OCI-LY3 (cell line): ENCODE data around the gene KLLN.
"Not testable (repeated sequence)": the region's sequence is repeated elsewhere in the genome, so short reads cannot be mapped to it uniquely, and the experiment has no call there.

Experiments
- H2AFZ ChIP-seq: fragments of 200-600, 300-600 bp; shearing (Covaris generic); 2 replicates; pipeline ENCODE4 v1.6.0; 2014; ENCODE audit warnings: antibody characterized with exemption, low read depth, low read length
- H3K27ac ChIP-seq: fragments of 200-600, 300-600 bp; sonication (generic); 2 replicates; pipeline ENCODE4 v1.5.1; 2014; ENCODE audit warnings: mild to moderate bottlenecking, low read length, moderate library complexity, mixed read lengths
- H3K27me3 ChIP-seq: fragments of 200-600, 300-600 bp; sonication (generic); 2 replicates; pipeline ENCODE4 v1.6.1; 2014; ENCODE audit warnings: low read depth, low read length, mixed read lengths
- H3K36me3 ChIP-seq: fragments of 200-600, 300-600 bp; sonication (generic); replicated peaks from 2 replicates; pipeline ENCODE3; 2014; ENCODE audit warnings: low read depth, low read length, mixed read lengths
- H3K4me1 ChIP-seq: fragments of 300-600, 200-600 bp; sonication (generic); 2 replicates; pipeline ENCODE4 v1.6.1; 2014; ENCODE audit warnings: low read length, mixed read lengths
- H3K4me2 ChIP-seq: fragments of 200-600, 300-600 bp; sonication (generic); 2 replicates; pipeline ENCODE4 v1.6.1; 2014; ENCODE audit warnings: low read length, mixed read lengths
- H3K4me3 ChIP-seq: fragments of 300-600, 200-600 bp; sonication (generic); 2 replicates; pipeline ENCODE4 v1.5.1; 2014; ENCODE audit warnings: antibody characterized with exemption, mild to moderate bottlenecking, low read length, moderate library complexity
- H3K79me2 ChIP-seq: fragments of 300-600, 200-600 bp; shearing (Covaris generic); 2 replicates; pipeline ENCODE4 v1.6.1; 2014; ENCODE audit warnings: mild to moderate bottlenecking, low read length, mixed read lengths
- H3K9ac ChIP-seq: fragments of 300-600, 200-600 bp; shearing (Covaris generic); 2 replicates; pipeline ENCODE4 v1.6.0; 2014; ENCODE audit warnings: mild to moderate bottlenecking, low read length, moderate library complexity
- H3K9me3 ChIP-seq: fragments of 200-600, 300-600 bp; shearing (Covaris generic); 2 replicates; pipeline ENCODE4 v1.6.1; 2014; ENCODE audit warnings: low read length, mixed read lengths; ENCODE audit not compliant: insufficient read depth
- H4K20me1 ChIP-seq: fragments of 200-600, 300-600 bp; sonication (generic); 2 replicates; pipeline ENCODE4 v1.6.1; 2016; ENCODE audit warnings: low read length, mixed read lengths; ENCODE audit not compliant: insufficient read depth
- EZH2phosphoT487 ChIP-seq: fragments of 200-600 bp; shearing (Covaris generic); IDR thresholded peaks from 2 replicates; pipeline ENCODE4 v1.6.1; 2018; ENCODE audit warnings: antibody characterized with exemption, mixed run types, low read depth
- TF ChIP-seq, protein P1 (sequence below): fragments of 200-600, 300-600 bp; sonication (generic); IDR thresholded peaks from 2 replicates; pipeline ENCODE4 v1.5.1; 2014; ENCODE audit warnings: antibody characterized with exemption, low read length, low read depth

Gene KLLN

DNA sequence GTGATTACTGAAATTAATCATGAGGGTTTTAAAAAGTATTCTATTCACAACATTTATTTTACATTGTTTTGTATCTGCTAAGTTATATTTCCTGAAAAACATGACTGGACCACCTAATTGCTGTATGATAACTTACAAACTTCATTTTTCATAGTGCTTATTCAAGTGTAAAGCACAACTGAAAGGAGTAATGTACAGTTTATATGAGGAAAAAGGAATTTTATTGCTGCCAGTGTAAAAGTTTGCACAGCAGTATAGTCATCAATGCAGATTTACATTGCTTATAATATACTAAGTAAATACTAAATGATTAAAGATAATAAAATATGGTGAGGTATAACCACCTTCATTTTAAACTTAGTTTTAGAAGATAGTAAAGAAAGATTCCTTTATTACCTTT, 4.1 kb upstream of the KLLN start:
- Histone ChIP-seq H3K36me3 (peaks cover 16% of the 10 kb centered on the region), H3K9me3 (no peaks in the 10 kb centered on the region), H3K27ac (no peak overlapping the region), H2AFZ (no peak overlapping the region), H3K4me3 (peak overlapping the region; percentile 96), H3K27me3 (no peaks in the 10 kb centered on the region), H4K20me1 (peaks cover 67% of the 10 kb centered on the region), H3K4me1 (peaks cover 21% of the 10 kb centered on the region), H3K4me2 (peak overlapping the region; percentile 85), H3K79me2 (peaks cover 96% of the 10 kb centered on the region), H3K9ac (peak overlapping the region; percentile 91; the same call in 1 of the 2 replicates)
- TF ChIP-seq EZH2phosphoT487, result no peak
- TF ChIP-seq, protein P1, sequence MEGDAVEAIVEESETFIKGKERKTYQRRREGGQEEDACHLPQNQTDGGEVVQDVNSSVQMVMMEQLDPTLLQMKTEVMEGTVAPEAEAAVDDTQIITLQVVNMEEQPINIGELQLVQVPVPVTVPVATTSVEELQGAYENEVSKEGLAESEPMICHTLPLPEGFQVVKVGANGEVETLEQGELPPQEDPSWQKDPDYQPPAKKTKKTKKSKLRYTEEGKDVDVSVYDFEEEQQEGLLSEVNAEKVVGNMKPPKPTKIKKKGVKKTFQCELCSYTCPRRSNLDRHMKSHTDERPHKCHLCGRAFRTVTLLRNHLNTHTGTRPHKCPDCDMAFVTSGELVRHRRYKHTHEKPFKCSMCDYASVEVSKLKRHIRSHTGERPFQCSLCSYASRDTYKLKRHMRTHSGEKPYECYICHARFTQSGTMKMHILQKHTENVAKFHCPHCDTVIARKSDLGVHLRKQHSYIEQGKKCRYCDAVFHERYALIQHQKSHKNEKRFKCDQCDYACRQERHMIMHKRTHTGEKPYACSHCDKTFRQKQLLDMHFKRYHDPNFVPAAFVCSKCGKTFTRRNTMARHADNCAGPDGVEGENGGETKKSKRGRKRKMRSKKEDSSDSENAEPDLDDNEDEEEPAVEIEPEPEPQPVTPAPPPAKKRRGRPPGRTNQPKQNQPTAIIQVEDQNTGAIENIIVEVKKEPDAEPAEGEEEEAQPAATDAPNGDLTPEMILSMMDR, result no peak

DNA sequence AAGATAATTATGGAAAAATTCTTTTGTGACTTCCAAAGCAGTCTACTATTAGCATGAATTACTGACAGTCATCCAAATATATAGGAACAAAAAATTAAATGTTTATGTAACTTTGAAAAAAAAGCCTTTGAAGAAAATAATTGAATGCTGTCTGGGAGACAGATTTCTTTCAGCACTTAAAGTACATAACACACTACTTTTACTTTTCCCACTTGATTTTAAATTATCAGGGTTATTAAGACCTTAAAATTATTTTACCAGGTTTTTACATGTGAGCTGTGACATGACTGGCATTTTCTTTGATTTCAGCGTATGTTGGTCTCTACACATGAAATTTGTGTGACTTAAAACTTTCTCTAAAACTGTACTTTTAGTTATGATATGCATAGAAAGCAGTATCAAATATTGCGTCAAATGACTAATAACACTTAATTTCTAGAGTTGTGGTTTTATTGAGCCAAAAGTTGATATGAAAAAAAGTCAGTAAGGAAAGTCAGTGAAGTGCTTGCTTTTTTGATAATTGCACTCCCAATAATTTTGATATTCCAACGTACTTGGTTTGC, 3.2 kb upstream of the KLLN start:
- Histone ChIP-seq H3K27ac (no peak overlapping the region), H3K27me3 (no peaks in the 10 kb centered on the region), H3K4me1 (peaks cover 21% of the 10 kb centered on the region), H4K20me1 (peaks cover 62% of the 10 kb centered on the region), H3K9me3 (no peaks in the 10 kb centered on the region), H3K79me2 (peaks cover 86% of the 10 kb centered on the region), H3K4me2 (peak overlapping the region; percentile 85), H3K4me3 (peak overlapping the region; percentile 96), H2AFZ (no peak overlapping the region), H3K36me3 (peaks cover 16% of the 10 kb centered on the region), H3K9ac (peak overlapping the region; percentile 91)
- no peak for TF ChIP-seq EZH2phosphoT487
- TF ChIP-seq, protein P1, result no peak

DNA sequence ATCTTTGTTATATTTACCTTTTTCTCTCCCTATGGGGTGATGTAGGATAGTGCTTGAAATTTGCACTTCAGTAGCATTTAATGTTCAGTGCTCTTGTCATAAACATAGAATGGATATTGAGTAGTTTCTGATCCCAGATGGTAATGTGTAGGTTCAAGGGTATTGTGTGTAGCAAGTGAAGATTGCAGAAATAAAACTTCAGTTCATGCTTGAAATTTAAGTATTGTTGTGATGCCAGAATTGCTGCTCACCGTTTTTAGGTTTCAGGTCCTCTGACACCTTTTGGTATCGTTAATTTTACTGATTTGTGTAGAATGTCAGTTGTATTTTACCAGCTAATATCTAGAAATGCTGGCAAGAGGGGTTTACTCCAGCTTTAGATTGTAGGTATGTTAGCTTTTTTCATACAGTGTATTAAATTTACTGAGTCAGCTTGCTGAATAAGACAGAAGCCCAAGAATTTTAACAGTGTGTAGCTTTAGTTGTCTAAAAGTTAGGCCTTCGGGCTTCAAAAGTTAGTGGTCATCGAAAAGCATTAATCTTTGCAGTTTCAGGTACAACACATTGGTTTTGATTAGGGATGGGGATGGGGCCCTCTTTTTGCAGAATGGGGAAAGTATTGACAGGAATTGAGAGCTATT, 2.0 kb upstream of the KLLN start:
- TF ChIP-seq EZH2phosphoT487, result no peak

DNA sequence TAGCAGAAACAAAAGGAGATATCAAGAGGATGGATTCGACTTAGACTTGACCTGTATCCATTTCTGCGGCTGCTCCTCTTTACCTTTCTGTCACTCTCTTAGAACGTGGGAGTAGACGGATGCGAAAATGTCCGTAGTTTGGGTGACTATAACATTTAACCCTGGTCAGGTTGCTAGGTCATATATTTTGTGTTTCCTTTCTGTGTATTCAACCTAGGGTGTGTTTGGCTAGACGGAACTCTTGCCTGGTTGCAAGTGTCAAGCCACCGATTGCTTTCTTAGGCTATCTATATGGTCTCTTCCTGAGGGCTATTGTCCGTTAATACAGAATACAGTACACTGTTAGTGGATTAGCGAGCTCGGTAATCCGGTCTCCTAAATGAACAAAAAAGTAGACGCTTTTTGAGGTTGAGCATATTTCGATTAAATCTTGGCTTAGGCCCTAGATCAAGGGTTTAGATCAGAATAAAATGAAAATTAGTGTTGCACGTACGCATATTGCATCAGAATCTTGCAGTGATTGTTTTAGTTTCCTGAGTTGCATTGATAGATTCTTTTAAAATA, 1.2 kb upstream of the KLLN start:
- TF ChIP-seq, protein P1, result no peak
- no peak for TF ChIP-seq EZH2phosphoT487
- Histone ChIP-seq H3K4me1 (peaks cover 34% of the 10 kb centered on the region), H3K4me2 (peak overlapping the region; percentile 85), H2AFZ (no peak overlapping the region), H3K27me3 (no peaks in the 10 kb centered on the region), H3K36me3 (peaks cover 14% of the 10 kb centered on the region), H3K9ac (peak overlapping the region; percentile 91), H3K9me3 (no peaks in the 10 kb centered on the region), H3K4me3 (peak overlapping the region; percentile 96), H3K27ac (peak overlapping the region; percentile 86), H3K79me2 (peaks cover 67% of the 10 kb centered on the region), H4K20me1 (peaks cover 44% of the 10 kb centered on the region)

More for the DNA sequence above, 2.0 kb upstream of the KLLN start:
- Histone ChIP-seq H3K36me3 (peaks cover 14% of the 10 kb centered on the region), H2AFZ (no peak overlapping the region), H3K79me2 (peaks cover 75% of the 10 kb centered on the region), H3K27ac (peak overlapping the region; percentile 86), H3K9ac (peak overlapping the region; percentile 91), H3K9me3 (no peaks in the 10 kb centered on the region), H3K4me1 (peaks cover 32% of the 10 kb centered on the region), H3K4me3 (peak overlapping the region; percentile 96), H3K27me3 (no peaks in the 10 kb centered on the region), H3K4me2 (peak overlapping the region; percentile 85), H4K20me1 (peaks cover 51% of the 10 kb centered on the region)

DNA sequence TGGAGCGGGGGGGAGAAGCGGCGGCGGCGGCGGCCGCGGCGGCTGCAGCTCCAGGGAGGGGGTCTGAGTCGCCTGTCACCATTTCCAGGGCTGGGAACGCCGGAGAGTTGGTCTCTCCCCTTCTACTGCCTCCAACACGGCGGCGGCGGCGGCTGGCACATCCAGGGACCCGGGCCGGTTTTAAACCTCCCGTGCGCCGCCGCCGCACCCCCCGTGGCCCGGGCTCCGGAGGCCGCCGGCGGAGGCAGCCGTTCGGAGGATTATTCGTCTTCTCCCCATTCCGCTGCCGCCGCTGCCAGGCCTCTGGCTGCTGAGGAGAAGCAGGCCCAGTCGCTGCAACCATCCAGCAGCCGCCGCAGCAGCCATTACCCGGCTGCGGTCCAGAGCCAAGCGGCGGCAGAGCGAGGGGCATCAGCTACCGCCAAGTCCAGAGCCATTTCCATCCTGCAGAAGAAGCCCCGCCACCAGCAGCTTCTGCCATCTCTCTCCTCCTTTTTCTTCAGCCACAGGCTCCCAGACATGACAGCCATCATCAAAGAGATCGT, 690 bp upstream of the KLLN start:
- H4K20me1 ChIP-seq, result peaks cover 41% of the 10 kb centered on the region
- peak overlapping the region; percentile 96 for H3K4me3 ChIP-seq
- not testable (repeated sequence) for H3K27me3 ChIP-seq, H2AFZ ChIP-seq, H3K9me3 ChIP-seq
- peak overlapping the region; percentile 91 for H3K9ac ChIP-seq
- peak overlapping the region; percentile 85 for H3K4me2 ChIP-seq
- H3K36me3 ChIP-seq, result peaks cover 14% of the 10 kb centered on the region
- H3K4me1 ChIP-seq, result peaks cover 34% of the 10 kb centered on the region
- peaks cover 62% of the 10 kb centered on the region for H3K79me2 ChIP-seq
- peak overlapping the region; percentile 86 for H3K27ac ChIP-seq
